Chondrocyte (in vitro differentiated cells): ENCODE measurements around the gene OXSR1. TPM values are rescaled to one million over a fixed set of nuclear protein-coding genes. Genes with fewer than 3 reads are reported as not detected.
A peak's percentile ranks its signal among the peaks of the same experiment; 100 is the strongest.

Experiments
- DNase-seq: peaks from one replicate; pipeline ENCODE4 v3.0.0; 2021; ENCODE audit warnings: mixed read lengths, low spot score
- H3K27ac Mint-ChIP-seq: one replicate; pipeline ENCODE4 v1.8.0; 2021; ENCODE audit warnings: mild to moderate bottlenecking, moderate library complexity, mixed read lengths; ENCODE audit not compliant: unreplicated experiment
- H3K27me3 Mint-ChIP-seq: 2 replicates; pipeline ENCODE4 v1.8.0; 2021; ENCODE audit warnings: low read depth, mixed read lengths
- H3K36me3 Mint-ChIP-seq: 2 replicates; pipeline ENCODE4 v1.8.0; 2021; ENCODE audit warnings: low read depth, mixed read lengths
- H3K4me1 Mint-ChIP-seq: 2 replicates; pipeline ENCODE4 v1.8.0; 2021; ENCODE audit warnings: low read depth, mild to moderate bottlenecking, mixed read lengths
- H3K4me3 Mint-ChIP-seq: one replicate; pipeline ENCODE4 v1.8.0; 2021; ENCODE audit warnings: mild to moderate bottlenecking, moderate library complexity, mixed read lengths; ENCODE audit not compliant: unreplicated experiment
- H3K9me3 Mint-ChIP-seq: 2 replicates; pipeline ENCODE4 v1.8.0; 2021; ENCODE audit warnings: low read depth, mixed read lengths
- CTCF ChIP-seq: fragments of 200-600 bp; sonication (generic); IDR thresholded peaks from 2 replicates; pipeline ENCODE4 v1.5.0; 2021; ENCODE audit warnings: antibody characterized with exemption, mild to moderate bottlenecking, moderate library complexity
- total RNA-seq: library from RNA; stranded (reverse); gene quantifications from 3 replicates; pipeline ENCODE4 v1.2.1, GENCODE V29; 2021

The OXSR1 gene
- total RNA-seq, 1 donor from 2014 or later = 76.0 TPM

GRCh38 chr3:38117748-38118420, 47.5 kb upstream of the OXSR1 start:
- no peak for DNase-seq

DNA sequence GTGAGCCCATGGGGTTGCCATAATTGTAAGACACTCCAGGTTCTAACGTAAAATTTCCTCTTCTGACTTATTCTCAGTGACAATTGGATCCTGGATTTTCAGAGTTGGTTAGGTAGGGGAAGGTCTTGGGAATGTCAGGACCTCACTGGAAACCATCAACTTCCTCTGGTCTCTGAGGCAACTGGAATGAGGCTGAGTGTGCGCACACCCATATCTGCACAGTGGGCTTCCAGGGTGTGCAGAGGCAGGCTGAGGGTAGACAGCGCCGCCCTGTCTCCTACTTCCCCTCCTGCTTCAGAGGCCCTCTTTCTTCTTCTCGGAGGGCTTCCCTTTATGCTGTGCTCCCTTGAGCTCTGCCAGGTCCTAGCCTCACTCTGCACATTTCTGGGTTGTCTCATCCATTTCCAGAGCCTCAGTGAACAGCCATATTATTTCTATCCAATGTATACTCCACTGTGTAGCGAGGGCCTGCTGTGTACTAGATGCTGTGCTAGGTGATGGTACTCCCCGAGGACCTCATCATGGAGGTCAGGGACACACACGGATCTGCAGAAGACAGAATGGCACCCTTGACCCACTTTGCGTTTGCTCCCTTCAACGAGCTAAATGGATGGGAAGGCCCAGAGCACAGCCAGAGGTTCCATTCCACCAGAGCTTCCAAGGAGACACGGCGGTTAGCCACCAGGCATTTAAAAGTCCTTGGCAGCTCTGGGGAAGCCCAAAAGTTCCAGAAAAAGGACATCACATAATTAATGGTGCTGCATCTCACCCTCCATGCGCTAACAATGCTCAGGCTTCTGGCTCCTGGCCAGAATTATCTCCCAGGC, 46.7 kb upstream of the OXSR1 start:
- Mint-ChIP-seq H3K4me3 (no peak overlapping the region), H3K27ac (no peak overlapping the region), H3K4me1 (no peaks in the 10 kb centered on the region), H3K36me3 (peaks cover 8% of the 10 kb centered on the region), H3K9me3 (no peaks in the 10 kb centered on the region), H3K27me3 (peaks cover 8% of the 10 kb centered on the region)
- no peak for TF ChIP-seq CTCF
- no peak for DNase-seq

More at GRCh38 chr3:38117748-38118420, 47.5 kb upstream of the OXSR1 start:
- peaks cover 7% of the 10 kb centered on the region for H3K36me3 Mint-ChIP-seq
- H3K4me3 Mint-ChIP-seq = no peak overlapping the region
- no peak overlapping the region for H3K27ac Mint-ChIP-seq
- peak; percentile 83 for TF ChIP-seq CTCF
- H3K4me1 Mint-ChIP-seq = no peaks in the 10 kb centered on the region
- H3K9me3 Mint-ChIP-seq = no peaks in the 10 kb centered on the region
- H3K27me3 Mint-ChIP-seq = peaks cover 8% of the 10 kb centered on the region

DNA sequence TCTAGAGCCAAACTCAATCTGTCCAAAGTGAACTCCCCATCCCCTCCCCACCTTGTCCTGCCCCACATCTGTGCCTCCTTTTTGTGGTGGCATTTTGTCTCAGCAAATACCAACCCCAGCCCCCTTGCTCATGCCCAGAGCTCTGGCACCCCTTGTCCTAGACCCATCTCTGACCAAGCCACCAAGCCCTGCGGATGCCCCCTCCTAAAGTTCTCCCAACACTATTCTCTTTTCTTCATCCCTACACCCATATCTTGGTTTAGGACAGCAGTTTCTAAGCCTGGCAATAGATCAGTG, 46.1 kb upstream of the OXSR1 start:
- Mint-ChIP-seq H3K27me3 (peaks cover 8% of the 10 kb centered on the region), H3K27ac (no peak overlapping the region), H3K9me3 (no peaks in the 10 kb centered on the region), H3K4me3 (no peak overlapping the region), H3K4me1 (no peaks in the 10 kb centered on the region), H3K36me3 (peaks cover 8% of the 10 kb centered on the region)
- TF ChIP-seq CTCF = no peak
- DNase-seq = no peak

GRCh38 chr3:38119821-38120692, 45.3 kb upstream of the OXSR1 start:
- no peaks in the 10 kb centered on the region for H3K4me1 Mint-ChIP-seq
- TF ChIP-seq CTCF = no peak
- peaks cover 8% of the 10 kb centered on the region for H3K27me3 Mint-ChIP-seq
- peaks cover 14% of the 10 kb centered on the region for H3K36me3 Mint-ChIP-seq
- no peak overlapping the region for H3K27ac Mint-ChIP-seq
- no peaks in the 10 kb centered on the region for H3K9me3 Mint-ChIP-seq
- DNase-seq = no peak
- H3K4me3 Mint-ChIP-seq = no peak overlapping the region
